HPDE6-E6E7 (cell line): ENCODE data around the gene CCDC112.
A peak's percentile ranks its signal among the peaks of the same experiment; 100 is the strongest.

ENCODE experiments used
- DNase-seq: peaks from one replicate; pipeline ENCODE4 v3.0.0; 2011; ENCODE audit warnings: missing footprints; ENCODE audit errors: extremely low spot score

CCDC112 gene

GRCh38 chr5:115319007-115319406 is 22.6 kb upstream of the CCDC112 start:
- no peak for DNase-seq

GRCh38 chr5:115317736-115318135 is 21.3 kb upstream of the CCDC112 start:
- no peak for DNase-seq

GRCh38 chr5:115317320-115317719 is 20.9 kb upstream of the CCDC112 start:
- DNase-seq = no peak

GRCh38 chr5:115313632-115314031 is 17.2 kb upstream of the CCDC112 start:
- DNase-seq = no peak

GRCh38 chr5:115313052-115313451 is 16.6 kb upstream of the CCDC112 start:
- no peak for DNase-seq

GRCh38 chr5:115309751-115310370 is 13.4 kb upstream of the CCDC112 start:
- no peak for DNase-seq

GRCh38 chr5:115308815-115309214 is 12.4 kb upstream of the CCDC112 start:
- no peak for DNase-seq

- DNase-seq = no peak
Observed at GRCh38 chr5:115306011-115306536, 9.6 kb upstream of the CCDC112 start.

- no peak for DNase-seq
Observed at GRCh38 chr5:115304496-115304895, 8.0 kb upstream of the CCDC112 start.

GRCh38 chr5:115298811-115299210 is 2.4 kb upstream of the CCDC112 start:
- no peak for DNase-seq

- no peak for DNase-seq
Observed at GRCh38 chr5:115297031-115297430, 577 bp upstream of the CCDC112 start.

- no peak for DNase-seq
Observed at GRCh38 chr5:115295777-115296123, 704 bp downstream of the CCDC112 start.

GRCh38 chr5:115291397-115291796 is 5.1 kb downstream of the CCDC112 start:
- DNase-seq = no peak

- no peak for DNase-seq
Observed at GRCh38 chr5:115289104-115289503, 7.3 kb downstream of the CCDC112 start.

GRCh38 chr5:115284021-115284420 is 12.4 kb downstream of the CCDC112 start:
- DNase-seq = no peak

- DNase-seq = no peak
Observed at GRCh38 chr5:115282131-115282530, 14.3 kb downstream of the CCDC112 start.

GRCh38 chr5:115274584-115274983 is 21.9 kb downstream of the CCDC112 start:
- no peak for DNase-seq

GRCh38 chr5:115272297-115272958 is 24.0 kb downstream of the CCDC112 start:
- no peak for DNase-seq

- no peak for DNase-seq
Observed at GRCh38 chr5:115271295-115272050, 25.0 kb downstream of the CCDC112 start.

- peak; percentile 17 for DNase-seq
Observed at GRCh38 chr5:115267617-115268016, 28.8 kb downstream of the CCDC112 start.

- DNase-seq = no peak
Observed at GRCh38 chr5:115265220-115265619, 31.2 kb downstream of the CCDC112 start.

GRCh38 chr5:115264786-115265185 is 31.7 kb downstream of the CCDC112 start:
- no peak for DNase-seq

- no peak for DNase-seq
Observed at GRCh38 chr5:115263078-115263380, 33.4 kb downstream of the CCDC112 start.
